SIG-M5 (cell line): ENCODE results near the gene PDSS2.
"Not testable (repeated sequence)": the region's sequence is repeated elsewhere in the genome, so short reads cannot be mapped to it uniquely, and the experiment has no call there.

Experiments used
- DNase-seq: peaks from one replicate; lab custom pipeline; 2025; lab: John Stamatoyannopoulos, UW

Gene PDSS2, protein sequence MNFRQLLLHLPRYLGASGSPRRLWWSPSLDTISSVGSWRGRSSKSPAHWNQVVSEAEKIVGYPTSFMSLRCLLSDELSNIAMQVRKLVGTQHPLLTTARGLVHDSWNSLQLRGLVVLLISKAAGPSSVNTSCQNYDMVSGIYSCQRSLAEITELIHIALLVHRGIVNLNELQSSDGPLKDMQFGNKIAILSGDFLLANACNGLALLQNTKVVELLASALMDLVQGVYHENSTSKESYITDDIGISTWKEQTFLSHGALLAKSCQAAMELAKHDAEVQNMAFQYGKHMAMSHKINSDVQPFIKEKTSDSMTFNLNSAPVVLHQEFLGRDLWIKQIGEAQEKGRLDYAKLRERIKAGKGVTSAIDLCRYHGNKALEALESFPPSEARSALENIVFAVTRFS

DNA sequence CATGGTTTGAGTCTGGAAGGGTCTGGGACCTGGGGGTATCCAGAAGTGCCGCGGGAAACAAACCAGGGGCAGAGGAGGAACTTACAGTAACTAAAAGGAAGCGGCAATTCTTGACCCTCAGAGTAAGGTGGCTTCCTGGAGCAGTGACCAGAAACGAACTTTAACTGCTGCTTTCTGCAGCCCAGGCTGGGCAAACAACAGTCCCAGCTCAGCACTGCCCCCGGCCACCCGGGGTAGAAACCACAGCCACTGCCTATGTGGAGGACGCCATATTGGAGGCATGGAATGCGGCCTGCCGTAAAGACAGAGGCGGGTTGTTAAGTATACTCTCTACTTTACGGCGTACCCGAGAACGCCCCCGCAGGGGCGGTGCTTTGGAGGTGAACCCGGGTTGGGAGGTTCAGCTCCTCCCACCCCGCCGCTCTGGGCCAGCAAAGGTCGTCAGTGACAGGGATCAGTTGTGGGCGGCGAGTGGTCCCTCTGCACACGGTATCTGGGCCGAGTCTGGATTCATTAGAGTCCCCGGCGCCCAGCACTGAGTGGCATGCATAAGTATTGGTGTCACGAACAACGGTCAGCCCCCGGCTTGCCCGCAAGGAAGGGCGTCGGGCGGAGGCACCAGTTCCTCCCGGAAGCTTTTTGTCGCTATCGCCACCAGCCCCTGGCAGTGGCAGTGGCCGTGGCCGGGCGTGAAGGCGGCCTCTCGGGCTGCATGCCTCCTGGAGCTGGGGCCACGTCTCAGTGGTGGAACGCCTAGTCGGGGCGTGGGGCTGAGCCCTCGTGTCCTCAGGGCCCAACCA, at the start of gene PDSS2:
Gene PDSS2, minus strand, starts transcription at position 282 of the 800 bp plus-strand sequence. Its CDS starts 279 bp downstream, at position 3.
- DNase-seq = peak; percentile 81

DNA sequence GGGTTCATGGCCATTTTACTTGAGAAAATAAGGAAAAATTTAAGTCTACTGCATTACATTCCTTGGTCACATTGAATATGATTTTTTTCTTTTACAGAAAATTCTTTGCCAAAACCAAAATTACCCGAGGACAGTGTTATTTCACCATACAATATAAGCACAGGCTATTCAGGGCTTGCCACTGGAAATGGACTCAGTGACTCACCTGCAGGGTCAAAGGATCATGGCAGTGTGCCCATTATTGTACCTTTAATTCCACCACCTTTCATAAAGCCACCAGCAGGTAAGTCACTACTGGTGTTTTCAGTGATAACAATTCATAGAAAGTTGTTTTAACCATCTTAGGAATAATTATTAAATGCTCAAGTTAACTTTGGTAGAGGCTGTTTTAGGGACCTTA, 46.8 kb upstream of the PDSS2 start:
- no peak for DNase-seq

DNA sequence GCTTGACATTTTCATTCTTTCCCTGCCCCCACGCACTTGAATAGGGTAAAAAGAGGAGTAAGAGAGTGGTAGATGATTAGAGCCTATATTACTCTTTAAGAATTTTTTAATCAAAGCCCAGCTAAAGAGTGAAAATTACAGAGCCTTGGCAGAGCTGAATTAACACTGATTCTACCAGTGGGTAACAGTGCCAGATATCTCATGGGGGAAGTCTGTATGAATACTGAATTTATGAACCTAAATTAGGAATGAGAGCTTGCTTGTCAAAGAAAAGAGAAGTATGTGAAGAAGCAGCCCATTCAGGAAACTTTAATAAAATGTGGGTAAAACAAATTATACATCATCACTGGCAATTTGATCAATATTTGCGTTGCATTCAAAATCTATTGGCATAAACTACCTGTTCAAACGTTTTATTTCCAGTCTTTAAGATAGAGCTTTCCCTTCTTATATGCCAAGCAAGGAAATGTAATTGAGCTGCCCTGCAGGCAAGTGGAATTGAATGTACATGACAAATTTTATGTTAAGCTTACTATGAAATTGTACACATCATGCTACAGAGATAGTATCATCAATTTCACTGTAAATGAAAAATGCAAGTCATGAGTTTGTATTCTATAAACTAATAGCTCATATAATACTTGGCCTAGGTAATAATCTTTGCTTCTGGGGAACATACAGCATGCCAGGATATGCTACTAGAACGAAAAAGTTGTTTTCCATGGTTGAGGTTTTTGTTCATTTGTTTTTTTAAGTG, 45.1 kb upstream of the PDSS2 start:
- no peak for DNase-seq

DNA sequence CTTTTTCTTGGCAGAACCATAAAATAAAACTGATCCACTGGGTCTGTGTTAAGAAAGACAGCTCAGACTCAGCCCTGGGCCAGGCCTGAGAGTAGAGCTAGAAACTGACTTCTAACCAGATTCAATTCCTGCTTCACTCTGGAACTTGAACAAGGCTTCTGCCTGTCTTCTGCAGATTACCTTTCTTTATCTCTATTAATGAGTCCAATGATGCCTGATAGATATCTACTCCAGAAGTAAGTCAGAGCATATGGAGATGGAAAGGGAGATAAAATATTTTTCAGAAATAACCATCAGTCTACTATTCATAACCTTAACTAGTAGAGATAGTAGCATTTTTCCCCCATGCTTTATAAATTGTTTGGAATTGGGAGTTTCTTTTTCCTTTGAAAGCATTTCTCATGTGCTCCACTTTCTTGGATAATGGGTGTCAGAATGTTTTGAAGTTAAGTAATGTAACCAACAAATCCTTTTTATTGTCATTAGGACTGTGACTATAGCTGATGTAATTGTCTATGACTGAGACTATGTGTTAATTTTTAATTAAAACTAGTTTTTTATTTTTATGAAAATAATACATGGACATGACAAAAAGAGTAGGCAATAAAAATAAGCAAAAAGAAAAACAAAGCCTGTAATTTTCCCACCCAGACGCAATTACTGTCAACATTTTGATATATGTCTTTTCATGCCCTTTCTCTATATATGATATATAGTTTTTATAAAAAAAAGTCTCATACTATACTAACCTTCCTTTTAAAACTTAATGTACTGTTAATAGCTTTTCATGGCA, 37.7 kb upstream of the PDSS2 start:
- DNase-seq = no peak

DNA sequence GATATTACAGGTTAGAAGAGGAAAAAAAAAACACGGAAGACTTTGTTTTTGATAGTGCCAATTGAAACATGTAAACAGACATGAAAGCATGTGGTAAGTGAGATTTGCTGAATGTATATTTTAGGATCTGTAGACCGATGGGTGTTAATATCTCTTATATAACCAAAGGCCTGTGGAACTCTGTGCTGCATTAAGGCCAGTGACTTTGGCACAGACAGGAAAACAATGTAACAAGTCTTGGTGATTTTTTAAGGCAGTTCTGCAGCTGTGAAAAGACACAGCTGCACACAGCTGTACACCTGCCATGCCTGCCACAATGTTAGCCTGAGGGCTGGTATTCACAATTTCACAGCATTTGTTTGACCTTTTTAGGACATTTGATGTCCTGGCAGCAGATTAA, 36.6 kb upstream of the PDSS2 start:
- no peak for DNase-seq

DNA sequence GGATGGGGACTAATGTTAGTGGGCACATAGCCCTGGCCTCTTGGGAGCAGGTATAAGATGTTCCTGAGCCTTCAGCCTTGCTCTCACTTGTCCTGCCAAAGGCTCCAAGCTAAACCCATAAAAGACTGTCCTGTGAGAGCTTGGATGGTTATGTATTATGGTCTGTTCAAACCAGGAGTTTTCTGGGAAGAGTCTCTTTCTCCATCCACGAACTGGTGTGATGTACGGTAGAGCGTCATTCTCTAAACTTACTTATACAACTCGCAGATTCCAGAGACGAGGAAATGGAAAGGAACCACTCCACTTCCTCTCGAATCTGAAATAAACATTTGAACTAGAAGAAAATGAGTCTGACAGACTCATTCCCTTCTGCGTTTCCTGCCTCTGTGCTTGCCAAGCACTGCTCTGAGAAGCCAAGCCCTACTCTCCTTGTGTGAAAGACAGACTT, 35.9 kb upstream of the PDSS2 start:
- no peak for DNase-seq

DNA sequence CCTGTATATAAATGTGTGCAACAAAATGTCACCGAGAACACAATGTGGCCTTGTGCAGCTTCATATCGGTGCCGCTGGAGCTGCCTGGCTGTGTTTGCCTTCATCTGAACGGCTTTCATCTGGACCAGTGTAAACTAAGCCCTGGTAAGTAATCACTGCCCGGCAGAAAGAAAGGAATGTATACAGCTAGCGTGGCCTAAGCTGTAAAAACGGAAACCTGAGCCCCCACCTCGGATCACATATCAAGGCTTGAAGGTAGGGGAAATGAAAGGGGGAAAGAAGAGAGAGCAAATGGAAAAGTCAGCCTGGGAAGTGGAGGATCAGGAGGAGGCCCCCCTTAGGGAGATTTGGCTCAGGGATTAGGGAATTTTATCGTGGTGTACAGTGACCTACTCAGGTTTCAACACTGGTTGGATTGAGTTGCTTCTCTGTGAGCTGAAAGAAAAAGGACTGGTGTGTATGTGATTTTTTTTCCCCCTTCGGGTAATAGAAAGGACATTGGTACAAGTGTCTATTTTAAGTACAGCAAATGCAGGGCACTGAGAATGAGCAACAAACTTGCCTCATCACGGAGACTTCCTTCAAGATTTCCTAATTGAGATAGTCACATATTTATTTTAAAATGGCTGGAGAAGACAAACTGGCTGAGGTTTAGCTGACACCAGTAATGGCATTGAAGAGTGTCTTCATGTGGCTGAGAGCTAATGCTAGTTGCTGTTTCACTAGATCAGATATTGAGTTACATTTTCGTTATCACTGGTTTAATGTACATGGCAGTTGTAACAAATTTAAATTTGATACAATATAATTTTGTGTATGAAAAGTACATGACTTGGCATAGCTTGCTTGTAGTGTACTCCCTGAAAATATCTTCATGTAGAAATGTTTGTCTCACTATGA, 34.0 kb upstream of the PDSS2 start:
- no peak for DNase-seq

DNA sequence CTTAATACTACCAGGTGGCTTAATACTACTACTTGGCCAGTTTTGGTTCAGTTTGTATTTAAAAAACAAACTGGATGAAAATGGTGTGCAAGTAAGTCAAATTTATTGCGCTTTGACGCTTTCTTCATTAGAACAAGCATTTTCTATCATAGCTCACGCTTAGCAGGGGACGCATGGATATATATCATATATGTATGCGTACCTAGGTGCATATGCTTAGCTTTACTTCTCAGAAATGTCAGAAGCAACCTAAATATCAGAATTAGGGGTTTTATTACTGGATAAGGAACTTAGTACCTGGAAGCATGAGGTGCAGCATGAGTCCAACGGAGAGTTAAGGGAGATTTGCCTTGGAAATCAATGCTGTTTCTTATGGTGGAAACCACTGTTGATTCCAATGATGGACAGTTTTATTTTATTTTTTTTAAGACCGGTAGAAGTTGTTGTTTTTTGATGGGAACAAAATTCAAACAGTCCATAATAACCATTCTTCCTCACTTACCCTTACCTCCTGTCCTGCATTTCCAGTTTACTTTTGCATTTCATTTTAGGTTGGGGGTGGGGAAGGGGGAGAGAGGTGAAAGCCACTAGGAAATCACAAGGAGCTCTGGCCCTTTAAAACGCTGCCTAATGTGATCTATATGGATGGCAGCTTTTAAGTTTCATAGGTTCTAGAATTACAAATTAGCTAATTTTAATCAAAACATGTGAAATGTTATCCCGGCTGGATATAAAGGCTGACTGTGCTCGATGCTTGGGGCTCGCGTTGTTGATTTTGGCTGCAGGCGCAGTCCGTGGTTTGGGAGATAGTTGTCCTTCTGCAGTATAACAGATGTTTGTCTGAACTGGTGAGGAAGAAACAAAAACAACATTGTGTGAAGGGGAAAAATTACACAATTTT, 32.6 kb upstream of the PDSS2 start:
- no peak for DNase-seq

DNA sequence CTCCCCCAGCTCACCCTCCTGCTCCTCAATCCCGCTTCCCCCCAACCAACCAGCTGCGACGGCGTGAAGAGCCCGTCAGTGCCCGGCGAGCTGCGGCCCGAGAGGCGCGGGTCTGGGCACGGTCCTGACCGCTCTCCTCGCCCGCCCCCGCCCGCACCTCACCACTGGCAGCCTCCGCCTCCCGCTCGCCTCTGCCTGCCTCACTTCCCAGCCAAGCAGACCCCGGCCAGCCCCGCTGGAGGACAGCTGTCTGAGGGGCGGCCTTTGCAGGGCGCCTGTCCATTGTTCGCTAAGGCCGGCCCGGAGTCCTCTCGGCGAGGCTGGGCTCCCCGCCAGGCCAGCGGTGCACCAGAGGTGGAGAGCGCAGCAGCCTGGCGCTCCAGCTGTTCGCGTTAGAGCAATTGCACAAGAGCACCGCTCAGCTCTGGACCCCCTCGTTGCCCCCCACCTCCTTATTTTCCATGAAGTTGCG, 31.8 kb upstream of the PDSS2 start:
- DNase-seq = no peak

DNA sequence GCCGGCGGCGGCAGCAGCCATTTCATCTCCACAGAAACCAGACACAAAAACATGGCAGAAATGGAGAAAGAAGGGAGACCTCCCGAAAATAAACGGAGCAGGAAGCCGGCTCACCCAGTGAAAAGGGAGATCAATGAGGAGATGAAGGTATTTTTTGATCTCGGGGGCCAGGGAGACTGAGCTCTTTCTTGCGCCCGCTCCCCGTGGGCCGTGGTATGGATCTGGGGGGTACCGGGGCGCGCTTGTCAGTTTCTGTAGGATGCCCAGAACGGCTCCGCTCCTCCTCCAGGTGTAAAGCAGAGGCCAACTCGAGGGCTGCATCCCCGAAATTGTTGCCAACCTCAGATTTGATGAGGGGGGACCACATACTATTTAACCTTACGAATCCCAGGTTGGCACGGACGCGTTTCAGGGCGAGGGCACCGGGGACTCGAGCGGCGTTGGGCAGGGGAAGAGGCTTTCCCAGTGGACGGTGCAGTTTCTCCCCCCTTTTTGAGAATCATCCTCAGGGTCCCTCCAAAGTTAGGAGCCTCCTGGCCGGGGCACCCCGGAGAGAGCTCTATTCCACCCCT, 31.3 kb upstream of the PDSS2 start:
- no peak for DNase-seq

DNA sequence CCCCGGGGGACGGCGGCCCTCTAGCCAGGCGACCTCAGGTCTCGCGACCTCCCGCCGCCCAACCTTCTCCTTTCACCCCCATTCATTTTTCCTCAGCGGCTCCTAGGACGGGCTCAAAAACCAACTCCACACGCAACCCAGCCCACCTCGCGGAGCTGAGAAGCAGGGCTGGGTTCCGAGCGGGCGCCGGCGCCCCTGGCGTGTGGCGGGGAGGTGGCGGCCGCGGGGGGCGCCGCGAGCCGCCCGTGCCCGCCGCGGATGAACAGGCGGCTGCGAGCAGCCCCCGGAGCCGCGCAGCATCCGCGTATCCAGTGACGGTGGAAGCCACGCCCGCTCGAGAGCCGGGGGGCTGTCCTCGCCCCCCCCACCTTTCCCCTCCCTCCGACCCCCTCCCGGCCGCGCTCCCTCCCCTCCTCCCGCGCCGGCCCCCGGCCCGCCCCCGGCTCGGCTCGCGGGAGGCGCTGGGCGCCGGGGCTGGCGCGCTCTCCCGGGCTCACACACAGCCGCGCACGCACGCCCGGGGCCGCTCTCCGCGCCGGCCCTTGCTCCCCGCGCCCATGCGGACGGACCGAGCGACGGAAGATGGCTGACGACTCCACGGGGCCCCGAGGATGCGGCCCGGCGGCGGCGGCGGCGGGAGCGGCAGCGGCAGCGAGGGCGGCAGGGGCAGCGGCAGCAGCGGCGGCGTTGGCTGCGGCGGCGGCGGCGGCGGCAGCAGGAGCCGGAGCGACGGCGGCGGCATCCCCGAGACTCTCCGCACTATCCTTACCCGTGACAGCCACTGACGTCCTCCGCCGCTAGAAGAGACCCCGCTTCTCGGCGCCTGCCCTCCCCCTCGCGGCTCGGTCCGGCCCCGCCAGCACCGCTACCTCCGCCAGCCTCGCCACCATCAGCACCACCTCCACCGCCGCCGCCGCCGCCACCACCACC, 30.5 kb upstream of the PDSS2 start, which contains the start of gene SOBP:
Gene SOBP, plus strand, starts transcription at position 482 of the 930 bp plus-strand sequence. CDS start 500 bp downstream, outside the sequence.
- DNase-seq = no peak

DNA sequence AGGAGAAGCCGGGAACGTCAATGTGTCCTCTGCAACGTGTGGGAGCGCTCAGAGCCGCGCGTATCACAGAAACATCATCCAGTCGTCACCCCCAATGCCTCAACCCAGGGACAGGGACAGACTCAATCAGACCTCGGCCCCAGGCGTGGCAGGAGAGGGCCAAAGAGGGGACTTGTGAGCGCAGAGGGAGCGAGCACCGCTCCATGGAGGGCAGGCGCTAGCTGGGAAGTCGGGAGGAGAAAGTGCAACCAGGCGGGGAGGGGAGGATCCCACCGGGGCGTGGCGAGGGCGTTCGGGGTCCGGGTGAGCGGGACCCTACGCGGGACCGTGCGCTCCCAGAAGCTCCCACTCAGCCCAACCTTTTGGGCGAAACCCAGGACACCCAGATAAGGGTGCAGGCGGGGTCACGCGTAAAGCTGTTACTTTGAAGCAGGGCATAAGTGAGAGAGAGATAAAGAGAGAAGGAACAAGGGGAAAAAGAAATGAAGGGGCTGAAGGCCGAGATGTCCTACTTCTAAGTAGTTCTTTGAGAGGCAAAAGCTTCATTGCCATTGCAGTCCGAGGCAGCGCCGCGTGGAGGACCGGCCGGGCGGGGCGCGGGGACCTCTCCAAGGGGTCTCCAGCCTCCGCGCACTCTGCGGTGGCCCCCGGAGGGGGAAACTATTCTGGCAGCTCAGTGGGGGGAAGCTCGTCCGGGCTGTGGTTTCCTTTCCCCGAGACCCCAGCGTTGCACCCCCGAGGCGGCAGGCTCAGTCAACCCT, 29.7 kb upstream of the PDSS2 start:
- no peak for DNase-seq

DNA sequence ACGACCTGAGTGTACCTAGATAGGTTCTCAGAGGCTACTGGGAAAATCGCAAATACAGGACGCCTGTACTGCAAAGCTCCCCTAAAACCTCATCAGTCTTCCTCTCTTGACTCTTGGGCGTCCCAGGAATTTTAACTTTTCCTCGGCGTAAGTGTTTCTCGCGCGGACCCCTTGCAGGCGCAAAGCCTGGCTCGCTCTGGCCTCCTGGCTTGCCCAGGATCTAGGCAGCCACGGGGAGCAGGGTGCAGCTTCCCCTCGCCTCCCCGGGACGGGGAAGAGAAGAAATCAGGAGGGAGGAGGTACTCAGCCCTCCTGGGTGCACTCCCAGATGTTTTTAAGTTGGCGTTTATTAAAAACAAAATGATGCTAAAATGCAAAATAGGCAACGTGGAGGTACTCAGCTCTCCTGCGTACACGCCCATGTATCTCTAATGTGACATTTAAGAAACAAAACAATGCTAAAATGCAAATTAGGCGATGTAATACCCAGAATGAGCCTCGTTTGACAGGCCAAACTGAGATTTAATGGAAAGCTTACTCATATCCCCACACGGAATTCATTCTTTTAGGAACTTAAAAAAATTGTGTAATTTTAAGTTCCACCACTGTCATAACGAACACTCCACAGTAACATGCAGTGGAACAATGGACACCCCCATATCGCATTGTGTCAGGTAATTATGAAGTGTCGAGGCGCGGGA, 29.0 kb upstream of the PDSS2 start:
- DNase-seq = no peak

DNA sequence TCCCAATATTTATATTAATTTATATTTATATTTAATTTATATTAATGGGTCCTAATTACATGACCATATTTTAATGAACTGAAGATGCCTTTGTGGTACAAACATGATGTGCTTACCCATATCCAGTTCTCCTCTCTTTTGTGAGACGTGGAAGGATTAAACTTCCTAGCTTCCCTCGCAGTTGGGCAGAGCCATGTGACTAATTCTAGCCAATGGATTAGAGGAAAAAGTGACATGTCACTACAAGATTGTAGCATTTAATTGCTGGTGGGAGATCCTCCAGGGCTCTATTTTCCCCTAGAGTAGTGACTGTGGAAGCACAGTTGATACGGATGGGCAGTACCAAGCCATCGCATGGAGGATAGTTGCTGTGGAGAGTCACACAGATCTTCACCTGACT, 25.8 kb upstream of the PDSS2 start:
- DNase-seq = no peak

DNA sequence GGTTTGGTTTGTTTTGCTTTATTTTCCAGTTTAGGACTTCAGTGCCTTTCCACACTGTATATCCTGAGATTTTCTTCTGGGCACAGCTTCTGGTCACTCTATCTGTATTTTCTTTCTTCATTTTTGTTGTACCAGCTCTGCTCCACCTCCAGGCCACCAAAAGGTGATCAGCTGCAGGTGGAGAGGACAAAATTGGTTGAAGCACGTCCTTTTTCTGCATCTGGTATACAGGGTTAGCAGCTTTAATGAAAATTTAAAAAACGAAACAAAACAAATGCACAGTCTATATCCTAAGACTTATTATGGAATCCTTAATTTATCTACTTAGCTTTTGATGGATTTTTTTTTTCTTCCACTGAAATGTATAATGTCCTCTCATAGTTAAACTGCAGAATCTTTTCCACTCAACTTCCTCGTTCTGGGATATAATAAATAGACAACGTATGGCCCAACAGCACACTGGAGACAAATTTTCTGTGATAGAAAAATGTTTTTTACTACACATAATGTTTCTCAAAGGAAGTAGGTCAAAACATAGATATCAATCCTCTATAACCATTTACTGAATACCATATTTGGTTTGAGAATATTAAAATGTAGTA, 19.8 kb upstream of the PDSS2 start:
- no peak for DNase-seq

DNA sequence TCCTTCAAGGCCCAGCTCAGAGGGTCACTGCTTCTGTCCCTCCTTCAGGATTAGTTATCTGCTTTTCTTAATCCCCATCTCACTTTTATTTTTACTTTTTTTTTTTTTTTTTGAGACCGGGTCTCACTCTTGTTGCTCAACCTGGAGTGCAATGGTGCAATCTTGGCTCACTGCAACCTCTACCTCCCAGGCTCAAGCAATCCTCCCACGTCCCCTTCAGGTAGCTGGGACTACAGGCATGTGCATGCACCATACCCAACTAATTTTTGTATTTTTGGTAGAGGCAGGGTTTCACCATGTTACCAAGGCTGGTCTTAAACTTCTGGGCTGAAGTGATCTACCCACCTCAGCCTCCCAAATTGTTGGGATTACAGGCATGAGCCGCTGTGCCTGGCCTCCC, 16.5 kb upstream of the PDSS2 start:
- not testable (repeated sequence) for DNase-seq
